Duodenal mucosa (tissue), 2 donors: ENCODE measurements around the gene TMEM63C.

Experiments used
- H3K27ac ChIP-seq: one replicate; pipeline ENCODE4 v1.7.0; 2013; ENCODE audit warnings: low read depth, low read length
- H3K27me3 ChIP-seq, 2 donors: one replicate each; pipeline ENCODE4 v1.7.0; 2013; ENCODE audit warnings: low read length in 2 of 2, control low read depth in 1 of 2; ENCODE audit not compliant: insufficient read depth in 2 of 2, control insufficient read depth in 1 of 2
- H3K36me3 ChIP-seq, 2 donors: one replicate each; pipeline ENCODE4 v1.7.0; 2013; ENCODE audit warnings: low read length in 2 of 2, control low read depth in 1 of 2; ENCODE audit not compliant: insufficient read depth in 2 of 2, control insufficient read depth in 1 of 2
- H3K4me1 ChIP-seq, 2 donors: one replicate each; pipeline ENCODE4 v1.7.0; 2013; ENCODE audit warnings: low read length in 2 of 2, control low read depth in 1 of 2; ENCODE audit not compliant: insufficient read depth in 2 of 2, control insufficient read depth in 1 of 2
- H3K4me3 ChIP-seq, 2 donors: one replicate each; pipeline ENCODE4 v1.7.0; 2013; ENCODE audit warnings: low read length in 2 of 2, low read depth in 1 of 2
- H3K9ac ChIP-seq, 2 donors: one replicate each; pipeline ENCODE4 v1.7.0; 2013; ENCODE audit warnings: low read length in 2 of 2, low read depth in 1 of 2
- H3K9me3 ChIP-seq, 2 donors: one replicate each; pipeline ENCODE4 v1.7.0; 2013; ENCODE audit warnings: low read length in 2 of 2, control low read depth in 1 of 2; ENCODE audit not compliant: control insufficient read depth in 1 of 2

TMEM63C gene

DNA sequence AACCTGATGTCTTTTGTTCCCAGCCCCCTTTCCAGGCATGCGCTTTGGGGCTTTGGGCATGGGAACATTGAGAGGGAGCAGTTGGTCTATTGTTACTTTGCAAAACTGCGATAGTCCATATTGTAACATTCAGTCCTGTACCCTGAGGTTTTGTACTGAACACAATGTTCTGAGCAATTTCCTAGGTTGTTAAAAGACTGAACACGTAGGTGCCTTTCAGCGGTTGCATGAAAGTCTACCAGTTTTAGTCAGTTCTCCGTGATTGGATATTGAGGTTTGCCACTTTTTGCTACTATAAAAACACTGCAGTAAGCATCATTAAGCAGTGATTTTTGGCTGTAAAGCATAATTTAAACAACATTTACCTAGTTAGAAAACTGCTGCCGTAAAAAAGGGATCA lies 69.3 kb downstream of the TMEM63C start:
- no peaks in the 10 kb centered on the region for H3K9me3 ChIP-seq
- no peak overlapping the region for H3K9ac ChIP-seq
- H3K27me3 ChIP-seq, result no peaks in the 10 kb centered on the region
- no peak overlapping the region for H3K27ac ChIP-seq
- H3K4me3 ChIP-seq, result no peak overlapping the region
- no peaks in the 10 kb centered on the region for H3K4me1 ChIP-seq
- H3K36me3 ChIP-seq, result no peaks in the 10 kb centered on the region

DNA sequence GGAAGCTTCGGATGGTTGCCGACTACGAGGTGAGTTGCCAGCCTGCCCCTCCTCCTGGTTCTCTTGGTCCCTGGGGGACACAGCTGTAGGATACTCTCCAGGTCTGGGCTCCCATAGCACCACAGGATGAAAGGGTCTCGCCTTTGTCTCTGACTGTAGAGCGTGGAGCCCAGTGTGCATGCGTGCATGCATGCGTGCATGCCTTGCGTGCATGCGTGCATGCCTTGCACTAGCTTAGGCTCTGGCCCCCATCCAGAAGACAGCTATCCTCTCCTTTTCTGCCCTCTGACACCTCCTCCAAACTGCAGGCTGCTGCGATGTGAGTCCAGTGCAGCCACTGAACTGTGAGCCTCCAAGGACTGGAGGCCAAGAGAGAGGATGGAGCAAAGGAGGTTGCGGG lies 70.3 kb downstream of the TMEM63C start:
- Histone ChIP-seq H3K4me3 (no peak overlapping the region), H3K27ac (no peak overlapping the region)

GRCh38 chr14:77253333-77254190 lies 72.0 kb downstream of the TMEM63C start:
- H3K27ac ChIP-seq, result no peak overlapping the region
- no peaks in the 10 kb centered on the region for H3K9me3 ChIP-seq
- H3K4me1 ChIP-seq, result no peaks in the 10 kb centered on the region
- no peak overlapping the region for H3K4me3 ChIP-seq
- H3K27me3 ChIP-seq, result no peaks in the 10 kb centered on the region
- H3K36me3 ChIP-seq, result no peaks in the 10 kb centered on the region
- H3K9ac ChIP-seq, result no peak overlapping the region

More for the DNA sequence above, 70.3 kb downstream of the TMEM63C start:
- H3K9me3 ChIP-seq, result no peaks in the 10 kb centered on the region
- no peaks in the 10 kb centered on the region for H3K36me3 ChIP-seq
- no peaks in the 10 kb centered on the region for H3K4me1 ChIP-seq
- H3K9ac ChIP-seq, result no peak overlapping the region
- H3K27me3 ChIP-seq, result no peaks in the 10 kb centered on the region

DNA sequence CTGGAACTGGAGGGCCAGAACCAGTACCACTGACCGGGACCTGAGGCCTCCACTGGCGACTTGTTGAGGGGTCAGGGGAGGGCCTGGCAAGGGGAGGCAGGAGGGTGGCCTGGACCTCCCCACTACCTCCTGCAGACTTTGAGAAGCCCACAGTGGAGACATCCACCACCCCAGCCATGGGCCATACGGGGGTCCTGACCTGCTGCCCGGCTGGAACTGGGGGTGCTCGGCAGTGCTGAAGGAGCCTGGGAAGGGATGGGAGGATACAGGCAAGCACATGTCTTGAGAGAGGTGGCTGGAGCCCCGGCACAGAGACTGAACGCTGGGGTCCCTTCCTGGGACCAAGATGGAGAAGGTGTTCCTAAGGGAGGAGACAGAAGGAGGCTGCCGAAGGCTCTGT lies 75.1 kb downstream of the TMEM63C start:
- Histone ChIP-seq H3K36me3 (no peaks in the 10 kb centered on the region), H3K4me1 (no peaks in the 10 kb centered on the region), H3K27ac (no peak overlapping the region), H3K9me3 (no peaks in the 10 kb centered on the region), H3K4me3 (no peak overlapping the region), H3K9ac (no peak overlapping the region), H3K27me3 (no peaks in the 10 kb centered on the region)

GRCh38 chr14:77257700-77258099 lies 76.1 kb downstream of the TMEM63C start:
- Histone ChIP-seq H3K9ac (no peak overlapping the region), H3K9me3 (no peaks in the 10 kb centered on the region), H3K36me3 (no peaks in the 10 kb centered on the region), H3K27ac (no peak overlapping the region), H3K4me3 (no peak overlapping the region), H3K4me1 (no peaks in the 10 kb centered on the region), H3K27me3 (no peaks in the 10 kb centered on the region)

GRCh38 chr14:77258566-77258965 lies 77.0 kb downstream of the TMEM63C start:
- no peak overlapping the region for H3K27ac ChIP-seq
- H3K4me3 ChIP-seq, result no peak overlapping the region
- H3K9me3 ChIP-seq, result no peaks in the 10 kb centered on the region
- no peaks in the 10 kb centered on the region for H3K4me1 ChIP-seq
- no peaks in the 10 kb centered on the region for H3K27me3 ChIP-seq
- no peak overlapping the region for H3K9ac ChIP-seq
- H3K36me3 ChIP-seq, result no peaks in the 10 kb centered on the region

- H3K27ac ChIP-seq, result no peak overlapping the region
These were observed 77.6 kb downstream of the TMEM63C start for GRCh38 chr14:77259025-77259715.

DNA sequence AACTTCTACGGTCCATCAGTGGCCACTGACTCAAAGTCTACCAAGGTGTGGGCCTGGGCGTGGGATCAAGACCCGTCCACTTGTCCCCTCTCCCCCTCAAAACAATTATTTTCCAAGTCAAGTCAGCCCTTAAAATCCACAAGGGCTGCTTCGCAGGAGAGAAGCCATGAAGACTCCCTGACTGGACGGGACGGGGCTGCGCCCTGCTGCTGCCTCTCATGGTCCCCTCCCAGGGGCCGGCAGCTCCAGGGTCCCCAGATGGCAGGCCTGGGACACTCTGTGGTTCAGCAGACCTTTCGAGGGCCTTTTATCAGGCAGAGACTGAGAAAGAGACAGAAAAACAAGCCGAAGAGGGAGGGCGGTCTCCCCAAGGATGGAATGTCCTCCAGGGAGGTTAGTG lies 78.6 kb downstream of the TMEM63C start:
- Histone ChIP-seq H3K4me3 (no peak overlapping the region), H3K9me3 (no peaks in the 10 kb centered on the region), H3K27me3 (no peaks in the 10 kb centered on the region)

More at GRCh38 chr14:77259025-77259715, 77.6 kb downstream of the TMEM63C start:
- Histone ChIP-seq H3K9ac (no peak overlapping the region), H3K4me3 (no peak overlapping the region), H3K36me3 (no peaks in the 10 kb centered on the region), H3K9me3 (no peaks in the 10 kb centered on the region), H3K27me3 (no peaks in the 10 kb centered on the region), H3K4me1 (no peaks in the 10 kb centered on the region)

DNA sequence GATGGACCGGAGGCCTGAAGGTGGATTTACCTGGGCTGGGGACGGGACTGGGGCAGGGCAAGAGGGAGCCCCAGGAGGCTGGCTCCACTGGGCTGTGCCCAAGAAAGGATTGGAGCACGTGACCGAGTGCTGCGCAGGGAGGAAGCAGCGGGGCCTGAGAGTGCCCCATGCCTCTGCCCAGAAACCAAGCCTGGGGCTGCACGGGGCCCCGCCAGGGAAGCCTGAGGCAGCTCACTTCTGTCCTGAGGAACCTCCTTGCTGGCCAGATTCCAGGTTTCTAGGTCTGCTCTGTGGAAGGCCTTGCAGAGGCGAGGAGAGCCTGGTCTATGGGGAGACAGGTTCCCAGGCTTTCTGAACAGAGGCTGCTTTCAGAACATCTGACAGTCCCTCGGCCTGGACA lies 79.0 kb downstream of the TMEM63C start:
- H3K9ac ChIP-seq, result no peak overlapping the region
- H3K36me3 ChIP-seq, result no peaks in the 10 kb centered on the region
- H3K9me3 ChIP-seq, result no peaks in the 10 kb centered on the region
- no peak overlapping the region for H3K27ac ChIP-seq
- H3K4me1 ChIP-seq, result no peaks in the 10 kb centered on the region
- no peak overlapping the region for H3K4me3 ChIP-seq
- no peaks in the 10 kb centered on the region for H3K27me3 ChIP-seq

More for the DNA sequence above, 78.6 kb downstream of the TMEM63C start:
- Histone ChIP-seq H3K4me1 (no peaks in the 10 kb centered on the region), H3K9ac (no peak overlapping the region), H3K36me3 (no peaks in the 10 kb centered on the region), H3K27ac (no peak overlapping the region)

- Histone ChIP-seq H3K36me3 (no peaks in the 10 kb centered on the region), H3K9me3 (no peaks in the 10 kb centered on the region), H3K9ac (no peak overlapping the region), H3K27ac (no peak overlapping the region), H3K4me1 (no peaks in the 10 kb centered on the region), H3K27me3 (peaks cover 9% of the 10 kb centered on the region in 2 donors), H3K4me3 (no peak overlapping the region)
These were observed 83.0 kb downstream of the TMEM63C start for GRCh38 chr14:77264466-77265186.
